GM23338 (cell line): ENCODE measurements around the gene PPID. TPM values are rescaled to one million over a fixed set of nuclear protein-coding genes. Genes with fewer than 3 reads are reported as not detected.

Experiments used
- ATAC-seq: fragments of 200-7000 bp; cut with Tn5 transposase; 3 replicates; pipeline ENCODE4 v1.9.1; 2020
- DNase-seq: peaks from one replicate; pipeline ENCODE4 v3.0.0-alpha.2; 2015; ENCODE audit warnings: low spot score
- H2AFZ ChIP-seq: fragments of 200-600 bp; sonication (generic); 2 replicates; pipeline ENCODE4 v1.8.0; 2016; ENCODE audit warnings: antibody characterized with exemption, mild to moderate bottlenecking, moderate library complexity
- H3F3A ChIP-seq: fragments of 200-600 bp; sonication (generic); replicated peaks from 2 replicates; pipeline ENCODE4 v1.8.0; 2017; ENCODE audit warnings: antibody characterized with exemption, mixed run types, low read depth
- H3K27ac ChIP-seq: fragments of 200-600 bp; sonication (generic); 2 replicates; pipeline ENCODE4 v1.6.1; 2016; ENCODE audit warnings: low read depth
- H3K27me3 ChIP-seq: fragments of 200-600 bp; sonication (generic); 2 replicates; pipeline ENCODE4 v1.8.0; 2016; ENCODE audit warnings: mild to moderate bottlenecking, mixed run types, moderate library complexity; ENCODE audit not compliant: insufficient read depth
- H3K36me3 ChIP-seq: fragments of 200-600 bp; sonication (generic); 2 replicates; pipeline ENCODE4 v1.8.0; 2016; ENCODE audit warnings: mild to moderate bottlenecking; ENCODE audit not compliant: insufficient read depth
- H3K4me1 ChIP-seq: fragments of 200-600 bp; sonication (generic); 2 replicates; pipeline ENCODE4 v1.8.0; 2016; ENCODE audit warnings: mild to moderate bottlenecking, moderate library complexity; ENCODE audit not compliant: insufficient read depth
- H3K4me2 ChIP-seq: fragments of 200-600 bp; sonication (generic); 2 replicates; pipeline ENCODE4 v1.7.1; 2017; ENCODE audit warnings: mixed run types
- H3K4me3 ChIP-seq: fragments of 200-600 bp; sonication (generic); 2 replicates; pipeline ENCODE4 v1.6.1; 2016; ENCODE audit warnings: mixed run types
- H3K79me2 ChIP-seq: fragments of 200-600 bp; sonication (generic); replicated peaks from 2 replicates; pipeline ENCODE4 v1.8.0; 2017; ENCODE audit warnings: mild to moderate bottlenecking; ENCODE audit not compliant: insufficient read depth
- H3K9me2 ChIP-seq: fragments of 200-600 bp; sonication (generic); 2 replicates; pipeline ENCODE4 v1.8.0; 2017; ENCODE audit not compliant: insufficient read depth
- H4K20me1 ChIP-seq: fragments of 200-600 bp; sonication (generic); replicated peaks from 2 replicates; pipeline ENCODE4 v1.8.0; 2017; ENCODE audit warnings: mild to moderate bottlenecking; ENCODE audit not compliant: insufficient read depth
- H3K27ac Mint-ChIP-seq: 2 replicates; pipeline ENCODE4 v1.8.0; 2020; ENCODE audit warnings: inconsistent platforms, mild to moderate bottlenecking, moderate library complexity, mixed read lengths
- H3K27me3 Mint-ChIP-seq: 3 replicates; pipeline ENCODE4 v1.8.0; 2022; ENCODE audit warnings: low read depth, mild to moderate bottlenecking, moderate library complexity, mixed read lengths, inconsistent platforms; ENCODE audit not compliant: insufficient read depth, poor library complexity
- H3K36me3 Mint-ChIP-seq: 3 replicates; pipeline ENCODE4 v1.8.0; 2021; ENCODE audit warnings: low read depth, mild to moderate bottlenecking, inconsistent platforms, moderate library complexity, mixed read lengths
- H3K4me1 Mint-ChIP-seq: 3 replicates; pipeline ENCODE4 v1.8.0; 2020; ENCODE audit warnings: mild to moderate bottlenecking, inconsistent platforms, mixed read lengths
- H3K4me3 Mint-ChIP-seq: 3 replicates; pipeline ENCODE4 v1.8.0; 2021; ENCODE audit warnings: moderate library complexity, mild to moderate bottlenecking, inconsistent platforms, mixed read lengths
- H3K9me3 Mint-ChIP-seq: 3 replicates; pipeline ENCODE4 v1.8.0; 2020; ENCODE audit warnings: moderate library complexity, mild to moderate bottlenecking, inconsistent platforms, mixed read lengths
- CREB1 ChIP-seq: fragments of 250-450 bp; sonication (Bioruptor Pico); IDR thresholded peaks from 2 replicates; pipeline ENCODE4 v1.5.0; 2020; ENCODE audit warnings: low read depth, mild to moderate bottlenecking, moderate library complexity
- ETS1 ChIP-seq: IDR thresholded peaks from 2 replicates; pipeline ENCODE4 v1.6.1; 2016; ENCODE audit warnings: antibody characterized with exemption
- EZH2 ChIP-seq: fragments of 200-600 bp; sonication (generic); IDR thresholded peaks from one replicate; pipeline ENCODE4 v1.8.0; 2017; ENCODE audit warnings: antibody characterized with exemption, mild to moderate bottlenecking, low read depth; ENCODE audit not compliant: unreplicated experiment
- EZH2phosphoT487 ChIP-seq: fragments of 200-600 bp; sonication (generic); IDR thresholded peaks from one replicate; pipeline ENCODE4 v1.8.1; 2018; ENCODE audit warnings: antibody characterized with exemption; ENCODE audit not compliant: unreplicated experiment
- JUNB ChIP-seq: IDR thresholded peaks from one replicate; pipeline ENCODE4 v1.6.1; 2016; ENCODE audit warnings: antibody characterized with exemption; ENCODE audit not compliant: unreplicated experiment
- NANOG ChIP-seq: IDR thresholded peaks from 2 replicates; pipeline ENCODE4 v1.6.1; 2016; ENCODE audit warnings: antibody characterized with exemption, borderline replicate concordance
- POLR2AphosphoS5 ChIP-seq: IDR thresholded peaks from 2 replicates; pipeline ENCODE4 v1.6.1; 2016; ENCODE audit warnings: antibody characterized with exemption, low read depth
- REST ChIP-seq: IDR thresholded peaks from one replicate; pipeline ENCODE4 v1.6.1; 2018; ENCODE audit warnings: antibody characterized with exemption; ENCODE audit not compliant: unreplicated experiment
- STAT1 ChIP-seq: IDR thresholded peaks from one replicate; pipeline ENCODE4 v1.6.1; 2016; ENCODE audit warnings: antibody characterized with exemption; ENCODE audit not compliant: unreplicated experiment
- ZNF114 ChIP-seq: fragments of 250-450 bp; sonication (Bioruptor Pico); IDR thresholded peaks from 2 replicates; pipeline ENCODE4 v1.5.0; 2020; ENCODE audit warnings: mild to moderate bottlenecking, moderate library complexity
- ZNF331 ChIP-seq: fragments of 250-450 bp; sonication (Bioruptor Pico); IDR thresholded peaks from 2 replicates; pipeline ENCODE4 v1.5.0; 2020; ENCODE audit warnings: low read depth, mild to moderate bottlenecking, moderate library complexity
- ZNF462 ChIP-seq: fragments of 250-450 bp; sonication (Bioruptor Pico); IDR thresholded peaks from 2 replicates; pipeline ENCODE4 v1.5.0; 2020; ENCODE audit warnings: mild to moderate bottlenecking, moderate library complexity
- polyA plus RNA-seq: library from polyadenylated mRNA; unstranded; fragments of >200 nt; fragmentation: Nextera tagmentation; extraction: Ambion mirVana; gene quantifications from 2 replicates; pipeline ENCODE4 v1.2.1, GENCODE V29; 2016
- total RNA-seq: library from RNA; depleted of rRNA; stranded (reverse); fragments of >200 nt; shearing (Covaris generic); gene quantifications from 2 replicates; pipeline ENCODE4 v1.2.3, GENCODE V29; 2014
- TF ChIP-seq, protein P1 (sequence below), 2 experiments: fragments of 200-600 bp in 1 of 2; sonication (generic) in 1 of 2; conservative IDR thresholded peaks; 2 replicates each; pipeline versions ENCODE4 v1.5.1 to v1.6.1; 2016 to 2017; ENCODE audit warnings: antibody characterized with exemption in 2 of 2, low read depth in 2 of 2, mild to moderate bottlenecking in 2 of 2, moderate library complexity in 1 of 2

The PPID gene
- total and polyA plus RNA-seq, 2 experiments from 2014 or later, result 56.6 to 66.2 TPM

- no peak overlapping the region for H2AFZ ChIP-seq
- ATAC-seq (no peak), DNase-seq (no peak)
- Mint-ChIP-seq H3K27ac (no peak overlapping the region), H3K27me3 (no peaks in the 10 kb centered on the region), H3K4me1 (peaks cover 10% of the 10 kb centered on the region; the same call in 2 of the 3 replicates), H3K4me3 (no peak overlapping the region), H3K9me3 (no peaks in the 10 kb centered on the region), H3K36me3 (no peaks in the 10 kb centered on the region)
- H3F3A ChIP-seq, result no peaks in the 10 kb centered on the region
- H3K9me2 ChIP-seq, result no peaks in the 10 kb centered on the region
- H3K4me3 ChIP-seq, result no peak overlapping the region
- no peaks in the 10 kb centered on the region for H3K36me3 ChIP-seq
- H4K20me1 ChIP-seq, result no peaks in the 10 kb centered on the region
- no peaks in the 10 kb centered on the region for H3K27me3 ChIP-seq
- no peak overlapping the region for H3K27ac ChIP-seq
- H3K79me2 ChIP-seq, result no peaks in the 10 kb centered on the region
- TF ChIP-seq REST (no peak), JUNB (no peak), ZNF462 (CRISPR knock-in tag) (no peak), EZH2 (no peak), STAT1 (no peak), ZNF114 (CRISPR knock-in tag) (no peak), CREB1 (no peak), EZH2phosphoT487 (no peak), NANOG (no peak), ETS1 (no peak), ZNF331 (no peak), POLR2AphosphoS5 (no peak)
- TF ChIP-seq, protein P1, sequence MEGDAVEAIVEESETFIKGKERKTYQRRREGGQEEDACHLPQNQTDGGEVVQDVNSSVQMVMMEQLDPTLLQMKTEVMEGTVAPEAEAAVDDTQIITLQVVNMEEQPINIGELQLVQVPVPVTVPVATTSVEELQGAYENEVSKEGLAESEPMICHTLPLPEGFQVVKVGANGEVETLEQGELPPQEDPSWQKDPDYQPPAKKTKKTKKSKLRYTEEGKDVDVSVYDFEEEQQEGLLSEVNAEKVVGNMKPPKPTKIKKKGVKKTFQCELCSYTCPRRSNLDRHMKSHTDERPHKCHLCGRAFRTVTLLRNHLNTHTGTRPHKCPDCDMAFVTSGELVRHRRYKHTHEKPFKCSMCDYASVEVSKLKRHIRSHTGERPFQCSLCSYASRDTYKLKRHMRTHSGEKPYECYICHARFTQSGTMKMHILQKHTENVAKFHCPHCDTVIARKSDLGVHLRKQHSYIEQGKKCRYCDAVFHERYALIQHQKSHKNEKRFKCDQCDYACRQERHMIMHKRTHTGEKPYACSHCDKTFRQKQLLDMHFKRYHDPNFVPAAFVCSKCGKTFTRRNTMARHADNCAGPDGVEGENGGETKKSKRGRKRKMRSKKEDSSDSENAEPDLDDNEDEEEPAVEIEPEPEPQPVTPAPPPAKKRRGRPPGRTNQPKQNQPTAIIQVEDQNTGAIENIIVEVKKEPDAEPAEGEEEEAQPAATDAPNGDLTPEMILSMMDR (conservative IDR thresholded peaks at IDR 0.05; ENCODE audit: low read depth in 2 of 2), result no peak
- peaks cover 6% of the 10 kb centered on the region; the same call in 1 of the 2 replicates for H3K4me1 ChIP-seq
- no peak overlapping the region for H3K4me2 ChIP-seq
Measured at GRCh38 chr4:158681629-158682028, 41.6 kb downstream of the PPID start.
